ENCODE data around the gene RCOR2. TPM values are rescaled to one million over a fixed set of nuclear protein-coding genes. Genes with fewer than 3 reads are reported as not detected.

Gene RCOR2
- total RNA-seq, 4 donors from 2014 or later = 0.40 to 0.45 (median 0.42) TPM; not detected in 1

DNA sequence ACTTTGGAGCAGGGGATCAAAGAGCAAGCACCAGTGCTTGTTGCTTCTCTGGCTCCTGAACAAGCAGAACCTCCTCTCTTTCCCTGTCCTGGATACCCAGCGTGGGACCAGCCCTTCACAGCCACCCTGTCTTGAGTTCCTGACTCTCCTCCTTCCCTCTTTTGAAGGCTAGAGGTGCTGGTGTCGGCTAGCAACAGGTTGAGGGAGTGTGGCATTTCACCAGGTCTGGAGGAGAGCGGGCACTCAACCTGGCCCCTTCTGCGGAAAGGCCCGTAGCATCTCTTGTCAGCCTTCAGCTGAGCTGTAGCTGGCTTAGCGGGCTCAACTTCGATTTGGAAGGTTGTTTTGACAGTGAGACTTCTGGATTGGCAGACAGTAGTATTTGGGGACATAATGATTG is 26.6 kb downstream of the RCOR2 start:
- no peaks in the 10 kb centered on the region for H3K27me3 ChIP-seq
- DNase-seq (ENCODE audit: extremely low spot score) = no peak
- H3K27ac ChIP-seq (replicated peaks in 1 of 4) = no peak overlapping the region
- H3K9me3 ChIP-seq = no peaks in the 10 kb centered on the region
- peaks cover 0 to 17% (median 6%) of the 10 kb centered on the region in 4 donors for H3K36me3 ChIP-seq
- no peak overlapping the region for H3K4me3 ChIP-seq
- H3K4me1 ChIP-seq = peaks cover 32 to 62% (median 44%) of the 10 kb centered on the region in 4 donors
- intact Hi-C loops (cut with DNase I) = no loop called here
- no peak for TF ChIP-seq POLR2A (IDR thresholded peaks at IDR 0.05; ENCODE audit: low read depth)
- no peak for TF ChIP-seq POLR2AphosphoS5 (IDR thresholded peaks at IDR 0.05)
- no peak for TF ChIP-seq EP300 (IDR thresholded peaks at IDR 0.05)
- TF ChIP-seq, protein P1, sequence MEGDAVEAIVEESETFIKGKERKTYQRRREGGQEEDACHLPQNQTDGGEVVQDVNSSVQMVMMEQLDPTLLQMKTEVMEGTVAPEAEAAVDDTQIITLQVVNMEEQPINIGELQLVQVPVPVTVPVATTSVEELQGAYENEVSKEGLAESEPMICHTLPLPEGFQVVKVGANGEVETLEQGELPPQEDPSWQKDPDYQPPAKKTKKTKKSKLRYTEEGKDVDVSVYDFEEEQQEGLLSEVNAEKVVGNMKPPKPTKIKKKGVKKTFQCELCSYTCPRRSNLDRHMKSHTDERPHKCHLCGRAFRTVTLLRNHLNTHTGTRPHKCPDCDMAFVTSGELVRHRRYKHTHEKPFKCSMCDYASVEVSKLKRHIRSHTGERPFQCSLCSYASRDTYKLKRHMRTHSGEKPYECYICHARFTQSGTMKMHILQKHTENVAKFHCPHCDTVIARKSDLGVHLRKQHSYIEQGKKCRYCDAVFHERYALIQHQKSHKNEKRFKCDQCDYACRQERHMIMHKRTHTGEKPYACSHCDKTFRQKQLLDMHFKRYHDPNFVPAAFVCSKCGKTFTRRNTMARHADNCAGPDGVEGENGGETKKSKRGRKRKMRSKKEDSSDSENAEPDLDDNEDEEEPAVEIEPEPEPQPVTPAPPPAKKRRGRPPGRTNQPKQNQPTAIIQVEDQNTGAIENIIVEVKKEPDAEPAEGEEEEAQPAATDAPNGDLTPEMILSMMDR (IDR thresholded peaks at IDR 0.05) = no peak
- WGBS = 78% methylated on average over 6 of the region's 7 CpGs

DNA sequence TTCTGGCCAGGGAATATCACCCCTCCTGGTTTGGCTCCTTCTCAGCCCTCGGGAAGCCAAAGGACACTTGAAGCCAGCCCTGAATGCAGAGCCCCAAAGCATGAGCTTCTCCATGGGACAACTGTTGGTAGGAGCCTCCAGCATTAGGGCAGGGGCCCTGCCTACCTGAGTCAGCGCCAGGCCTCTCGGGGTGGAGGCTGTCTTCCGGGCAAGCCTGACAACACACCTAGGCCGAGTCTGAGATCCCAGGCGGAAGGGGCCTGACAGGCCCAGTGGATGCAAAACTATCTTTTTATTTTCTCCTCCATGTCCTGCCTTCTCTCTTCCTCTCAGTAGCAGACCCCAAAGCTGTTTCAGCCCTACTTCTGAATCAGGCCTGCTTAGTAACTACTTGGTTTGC is 27.6 kb downstream of the RCOR2 start:
- H3K9me3 ChIP-seq = no peaks in the 10 kb centered on the region
- H3K4me3 ChIP-seq = no peak overlapping the region
- H3K36me3 ChIP-seq = peaks cover 0 to 9% (median 0%) of the 10 kb centered on the region in 4 donors
- no peak for TF ChIP-seq POLR2A (IDR thresholded peaks at IDR 0.05; ENCODE audit: low read depth)
- H3K27me3 ChIP-seq = no peaks in the 10 kb centered on the region
- no peak for DNase-seq (ENCODE audit: extremely low spot score)
- intact Hi-C loops (cut with DNase I) = no loop called here
- peak overlapping the region in 2 of 4 donors; percentile 51 to 71 for H3K27ac ChIP-seq (replicated peaks in 1 of 4)
- peaks cover 32 to 70% (median 45%) of the 10 kb centered on the region in 4 donors for H3K4me1 ChIP-seq
- 95% methylated on average over 6 of the region's 6 CpGs for WGBS

DNA sequence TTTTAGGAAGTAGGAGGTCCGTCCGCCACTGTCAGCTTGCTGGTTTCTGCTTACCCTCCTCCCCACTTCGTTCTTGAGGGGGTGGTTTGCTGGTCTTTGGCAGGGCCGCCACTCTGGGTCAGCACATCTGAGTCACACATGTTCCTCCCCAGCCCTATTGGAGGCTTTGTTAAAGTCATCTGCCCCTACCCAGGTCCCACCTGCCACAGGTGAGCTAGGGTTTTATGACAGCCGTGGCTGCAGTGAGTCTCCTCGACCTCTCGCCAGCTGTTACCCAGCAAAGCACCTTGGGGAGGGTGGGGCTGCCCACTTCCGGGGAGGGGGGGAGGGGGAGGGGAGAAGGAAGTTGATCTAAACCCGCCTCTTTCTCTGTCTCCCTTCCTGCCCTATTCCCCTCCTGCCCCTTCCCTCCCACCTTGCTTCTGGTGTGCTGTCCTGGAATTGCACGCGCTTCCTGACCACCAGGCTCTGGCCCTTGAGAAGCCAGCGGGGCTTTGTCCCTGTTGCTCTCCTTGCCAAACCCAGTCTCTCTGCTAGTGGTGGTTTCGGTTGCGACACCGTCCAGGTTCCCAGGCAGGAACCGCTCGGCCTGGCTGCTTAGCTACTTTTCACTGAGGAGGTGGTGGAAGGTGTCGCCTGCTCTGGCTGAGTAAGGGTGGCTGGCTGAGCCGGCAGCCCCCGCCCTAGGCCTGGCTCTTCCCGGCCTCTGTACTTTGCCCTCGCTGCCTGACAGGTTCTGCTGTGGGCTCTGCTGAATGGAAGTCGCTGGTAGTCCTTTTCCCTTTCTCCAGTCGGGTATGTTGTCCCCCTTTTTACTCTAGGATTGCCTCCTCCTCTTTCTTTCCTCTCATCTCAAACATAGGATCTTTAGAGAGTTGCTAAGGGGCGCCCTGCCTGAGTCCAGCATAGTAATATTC is 28.5 kb downstream of the RCOR2 start:
- intact Hi-C loops (cut with DNase I) = no loop called here
- Histone ChIP-seq H3K4me1 (peaks cover 32 to 78% (median 49%) of the 10 kb centered on the region in 4 donors), H3K9me3 (no peaks in the 10 kb centered on the region), H3K27ac (replicated peaks in 1 of 4) (peak overlapping the region; percentile 30 to 71 (median 42)), H3K4me3 (peak overlapping the region; percentile 34 to 52 (median 37)), H3K36me3 (peaks cover 0 to 9% (median 0%) of the 10 kb centered on the region in 4 donors), H3K27me3 (no peaks in the 10 kb centered on the region)
- DNase-seq (ENCODE audit: extremely low spot score) = no peak
- 38% methylated on average over 21 of the region's 25 CpGs for WGBS
- TF ChIP-seq POLR2AphosphoS5 (IDR thresholded peaks at IDR 0.05) (no peak), POLR2A (IDR thresholded peaks at IDR 0.05; ENCODE audit: low read depth) (no peak)

DNA sequence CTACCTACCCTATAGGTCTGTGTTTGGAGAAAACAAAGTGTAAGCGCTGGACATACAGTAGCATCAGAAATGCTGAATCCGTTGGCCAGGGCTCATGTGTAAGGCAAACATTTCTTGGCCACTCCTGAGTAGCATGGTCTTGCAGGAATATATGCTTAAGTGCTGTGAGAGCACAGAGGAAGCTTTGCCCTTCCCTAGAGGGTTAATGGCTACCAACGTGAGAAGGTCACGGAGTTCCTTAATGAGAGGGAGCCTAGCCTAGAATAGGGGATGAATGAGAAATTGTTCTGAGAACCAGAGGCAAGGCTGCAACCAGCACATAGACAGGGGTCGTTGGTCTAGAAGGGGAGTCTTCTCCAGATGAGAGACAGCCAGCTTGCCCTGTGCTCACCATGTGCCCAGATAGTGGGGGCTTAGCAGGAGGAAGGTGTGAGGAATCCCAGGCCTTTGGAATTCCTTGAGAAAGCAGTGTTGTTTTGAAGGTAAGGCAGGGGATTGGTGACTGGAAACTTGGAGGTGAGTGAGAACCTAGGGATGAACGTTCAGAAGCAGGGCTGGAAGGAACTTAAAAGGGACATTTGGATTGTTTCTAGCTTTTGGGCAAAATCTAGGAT is 29.5 kb downstream of the RCOR2 start:
- Histone ChIP-seq H3K27ac (replicated peaks in 1 of 4) (peak overlapping the region; percentile 30 to 71 (median 42)), H3K9me3 (no peaks in the 10 kb centered on the region), H3K4me1 (peaks cover 32 to 87% (median 54%) of the 10 kb centered on the region in 4 donors), H3K27me3 (no peaks in the 10 kb centered on the region), H3K4me3 (peak overlapping the region in 1 of 4 donors; percentile 37), H3K36me3 (peaks cover 0 to 9% (median 0%) of the 10 kb centered on the region in 4 donors)
- TF ChIP-seq POLR2A (IDR thresholded peaks at IDR 0.05; ENCODE audit: low read depth) = no peak
- TF ChIP-seq, protein P1 (IDR thresholded peaks at IDR 0.05) = no peak
- TF ChIP-seq POLR2AphosphoS5 (IDR thresholded peaks at IDR 0.05) = no peak
- no peak for TF ChIP-seq EP300 (IDR thresholded peaks at IDR 0.05)
- WGBS = 53% methylated on average over 6 of the region's 6 CpGs
- intact Hi-C loops (cut with DNase I) = no loop called here
- DNase-seq (ENCODE audit: extremely low spot score) = no peak

DNA sequence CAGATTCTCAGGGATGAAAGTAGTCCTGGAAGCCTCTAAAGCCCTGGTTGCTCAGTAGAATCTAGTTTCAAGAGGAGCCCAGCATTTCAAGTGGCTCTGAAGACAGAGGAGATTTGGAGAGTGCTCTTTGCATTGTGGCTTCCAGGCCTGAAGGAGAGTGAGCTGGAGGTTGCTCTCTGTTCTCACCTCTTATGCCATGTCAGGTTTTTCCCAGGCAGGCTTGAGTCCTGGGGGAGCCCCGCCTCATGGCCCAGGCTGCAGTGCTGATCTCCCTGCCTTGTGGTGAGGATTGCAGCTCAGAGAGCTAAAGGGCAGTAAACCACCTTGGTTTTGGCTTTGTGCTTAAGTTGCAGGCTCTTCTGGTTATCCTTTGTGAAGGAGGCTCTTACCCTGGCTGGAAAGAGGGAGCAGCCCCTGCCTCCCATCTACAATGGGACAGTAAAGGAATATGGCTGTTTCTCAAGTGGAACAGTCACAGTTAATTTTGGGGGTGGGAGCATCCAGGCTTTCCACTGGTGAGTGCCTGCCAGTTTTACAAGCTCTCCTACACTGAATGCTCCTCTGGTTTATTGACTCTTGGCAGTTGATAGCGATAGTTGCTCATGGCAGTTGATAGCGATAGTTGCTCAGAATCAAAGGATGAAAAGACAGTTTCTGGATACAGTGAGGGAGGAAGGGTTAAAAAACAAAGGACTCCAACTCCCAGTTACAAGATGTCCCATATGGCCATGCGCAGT is 32.6 kb downstream of the RCOR2 start:
- intact Hi-C loops (cut with DNase I) = no loop called here
- Histone ChIP-seq H3K9me3 (no peaks in the 10 kb centered on the region), H3K4me1 (peaks cover 37 to 84% (median 54%) of the 10 kb centered on the region in 4 donors), H3K4me3 (no peak overlapping the region), H3K27ac (replicated peaks in 1 of 4) (no peak overlapping the region), H3K27me3 (no peaks in the 10 kb centered on the region), H3K36me3 (no peaks in the 10 kb centered on the region)
- 92% methylated on average over 4 of the region's 4 CpGs for WGBS
- TF ChIP-seq POLR2AphosphoS5 (IDR thresholded peaks at IDR 0.05) (no peak), EP300 (IDR thresholded peaks at IDR 0.05) (no peak), POLR2A (IDR thresholded peaks at IDR 0.05; ENCODE audit: low read depth) (no peak)
- TF ChIP-seq, protein P1 (IDR thresholded peaks at IDR 0.05) = no peak
- DNase-seq (ENCODE audit: extremely low spot score) = no peak

Measured in esophagus muscularis mucosa (tissue), 4 donors.